Measurements from ENCODE around the gene KRT4. TPM values are rescaled to one million over a fixed set of nuclear protein-coding genes. Genes with fewer than 3 reads are reported as not detected.

The KRT4 gene
- total and polyA plus RNA-seq, 2 donors from 2014 or later: 0.15 TPM; not detected in 1

DNA sequence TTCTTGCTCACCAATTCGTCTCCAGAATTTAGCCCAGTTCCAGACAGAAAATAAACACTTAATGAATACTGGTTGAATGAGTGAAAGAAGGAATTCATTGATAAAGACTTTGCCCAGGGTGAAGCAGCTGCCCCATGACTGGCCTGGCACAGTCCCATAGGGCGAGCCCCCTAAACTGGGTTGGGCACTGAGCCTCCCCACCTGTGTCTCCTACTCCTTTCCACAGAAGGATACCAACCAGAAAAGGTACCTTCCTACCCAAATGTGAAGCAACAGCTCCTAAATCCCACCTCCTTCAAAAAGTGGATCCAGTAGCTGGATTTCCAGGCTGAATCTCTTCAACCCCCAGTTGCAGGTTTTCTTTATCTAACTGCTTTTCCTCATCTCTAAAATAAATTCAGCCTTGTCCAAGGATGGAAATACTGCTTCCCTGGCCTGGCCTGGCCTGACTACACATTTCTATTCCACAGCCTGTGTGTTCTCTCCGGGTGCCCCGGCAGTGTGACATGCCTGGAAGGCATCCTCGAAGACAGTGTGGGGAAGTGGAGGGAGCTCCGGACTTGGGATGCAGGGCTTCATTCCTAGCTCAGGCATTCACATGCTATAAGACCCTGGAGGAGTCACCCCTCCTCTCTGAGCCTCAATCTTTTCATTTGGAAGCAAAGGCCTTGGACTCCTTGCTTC, 25.6 kb downstream of the KRT4 start:
- Histone ChIP-seq H3K9me3 (ENCODE audit: control insufficient read depth in 2 of 3, insufficient read depth in 1 of 3, low read length in 3 of 3) (no peaks in the 10 kb centered on the region), H3K9ac (ENCODE audit: low read length in 3 of 3) (no peak overlapping the region), H3K4me3 (ENCODE audit: low read length in 3 of 3) (no peak overlapping the region), H3K36me3 (ENCODE audit: control insufficient read depth in 2 of 3, insufficient read depth in 3 of 3, low read length in 3 of 3) (no peaks in the 10 kb centered on the region), H3K4me1 (ENCODE audit: control insufficient read depth in 2 of 3, insufficient read depth in 2 of 3, low read depth in 1 of 3, low read length in 3 of 3) (peaks cover 0 to 2% (median 0%) of the 10 kb centered on the region in 3 donors), H3K27me3 (ENCODE audit: control insufficient read depth, insufficient read depth, low read length) (no peaks in the 10 kb centered on the region), H3K27ac (ENCODE audit: low read depth in 2 of 2, low read length in 2 of 2) (no peak overlapping the region)
- FAIRE-seq (no peak), DNase-seq (no peak)
- intact Hi-C loops (cut with DNase I): no loop called here
- TF ChIP-seq, protein P1, sequence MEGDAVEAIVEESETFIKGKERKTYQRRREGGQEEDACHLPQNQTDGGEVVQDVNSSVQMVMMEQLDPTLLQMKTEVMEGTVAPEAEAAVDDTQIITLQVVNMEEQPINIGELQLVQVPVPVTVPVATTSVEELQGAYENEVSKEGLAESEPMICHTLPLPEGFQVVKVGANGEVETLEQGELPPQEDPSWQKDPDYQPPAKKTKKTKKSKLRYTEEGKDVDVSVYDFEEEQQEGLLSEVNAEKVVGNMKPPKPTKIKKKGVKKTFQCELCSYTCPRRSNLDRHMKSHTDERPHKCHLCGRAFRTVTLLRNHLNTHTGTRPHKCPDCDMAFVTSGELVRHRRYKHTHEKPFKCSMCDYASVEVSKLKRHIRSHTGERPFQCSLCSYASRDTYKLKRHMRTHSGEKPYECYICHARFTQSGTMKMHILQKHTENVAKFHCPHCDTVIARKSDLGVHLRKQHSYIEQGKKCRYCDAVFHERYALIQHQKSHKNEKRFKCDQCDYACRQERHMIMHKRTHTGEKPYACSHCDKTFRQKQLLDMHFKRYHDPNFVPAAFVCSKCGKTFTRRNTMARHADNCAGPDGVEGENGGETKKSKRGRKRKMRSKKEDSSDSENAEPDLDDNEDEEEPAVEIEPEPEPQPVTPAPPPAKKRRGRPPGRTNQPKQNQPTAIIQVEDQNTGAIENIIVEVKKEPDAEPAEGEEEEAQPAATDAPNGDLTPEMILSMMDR (IDR thresholded peaks at IDR 0.05; ENCODE audit: borderline replicate concordance, extremely low read depth, insufficient read depth): no peak

DNA sequence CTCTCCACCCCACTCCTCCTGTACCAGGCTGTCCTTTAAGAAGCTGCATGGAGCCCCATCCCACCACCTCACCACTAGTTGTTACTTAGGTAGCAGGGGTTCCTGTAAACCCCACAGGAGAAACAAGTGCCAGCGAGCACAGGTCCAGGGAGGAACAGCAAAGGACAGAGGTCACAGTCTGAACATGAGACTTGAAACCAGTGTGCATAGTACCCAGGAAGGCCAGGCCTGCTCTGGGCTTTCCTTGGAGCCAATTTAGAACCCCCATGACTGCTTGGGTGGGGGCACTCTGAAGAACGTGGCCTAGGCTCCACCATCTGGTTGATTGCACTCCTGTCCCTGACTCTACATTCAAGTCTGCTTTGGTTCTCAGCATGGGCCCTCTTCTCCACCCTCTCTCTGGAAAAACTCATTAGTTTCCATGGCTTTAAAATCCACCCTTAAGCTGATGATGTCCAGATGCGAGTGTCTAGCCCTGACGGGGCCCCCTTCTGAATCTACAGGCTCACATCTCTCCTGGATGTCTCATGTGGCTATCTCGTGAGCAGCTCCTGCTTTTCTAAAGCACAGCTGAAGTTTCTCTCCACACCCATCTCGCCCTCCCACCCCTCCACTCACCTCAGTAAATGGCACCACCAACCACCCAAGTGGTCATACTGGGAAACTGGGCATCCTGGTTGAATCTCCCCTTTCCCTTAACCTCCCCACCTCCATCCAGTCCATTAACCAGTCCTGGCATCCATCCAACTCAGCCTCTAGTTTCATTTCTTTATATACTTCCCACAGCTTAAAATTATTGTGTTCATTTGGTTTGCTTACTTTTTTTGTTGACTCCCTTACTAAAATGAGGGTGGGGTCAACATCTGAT, 26.4 kb downstream of the KRT4 start:
- Histone ChIP-seq H3K27me3 (ENCODE audit: control insufficient read depth, insufficient read depth, low read length) (no peaks in the 10 kb centered on the region), H3K27ac (ENCODE audit: low read depth in 2 of 2, low read length in 2 of 2) (no peak overlapping the region)
- intact Hi-C loops (cut with DNase I): no loop called here

DNA sequence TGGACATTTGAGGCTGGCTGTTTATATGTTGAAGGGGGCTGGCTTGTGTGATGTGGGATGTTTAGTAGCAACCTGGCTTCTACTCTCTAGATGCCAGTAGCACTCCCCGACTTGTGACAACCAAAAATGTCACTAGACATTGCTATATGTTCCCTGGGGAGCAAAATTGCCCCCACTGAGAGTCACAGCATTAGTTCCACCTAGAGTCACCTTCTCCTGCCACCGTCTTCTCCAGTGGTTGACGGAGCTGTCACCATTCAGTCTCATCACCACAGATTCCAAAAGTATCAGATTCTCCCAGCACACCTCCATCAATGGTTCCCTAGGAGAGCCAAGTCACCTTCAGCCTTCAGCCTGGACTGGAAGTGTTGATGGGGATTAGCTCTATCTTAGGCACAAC, 29.0 kb downstream of the KRT4 start:
- DNase-seq (no peak), FAIRE-seq (no peak)
- no peak overlapping the region for H3K27ac ChIP-seq (ENCODE audit: low read depth in 2 of 2, low read length in 2 of 2)
- H3K9me3 ChIP-seq (ENCODE audit: control insufficient read depth in 2 of 3, insufficient read depth in 1 of 3, low read length in 3 of 3): no peaks in the 10 kb centered on the region
- TF ChIP-seq, protein P1 (IDR thresholded peaks at IDR 0.05; ENCODE audit: borderline replicate concordance, extremely low read depth, insufficient read depth): no peak
- no peak overlapping the region for H3K9ac ChIP-seq (ENCODE audit: low read length in 3 of 3)
- H3K27me3 ChIP-seq (ENCODE audit: control insufficient read depth, insufficient read depth, low read length): peaks cover 2% of the 10 kb centered on the region
- no peak overlapping the region for H3K4me3 ChIP-seq (ENCODE audit: low read length in 3 of 3)
- no peaks in the 10 kb centered on the region for H3K4me1 ChIP-seq (ENCODE audit: control insufficient read depth in 2 of 3, insufficient read depth in 2 of 3, low read depth in 1 of 3, low read length in 3 of 3)
- no peaks in the 10 kb centered on the region for H3K36me3 ChIP-seq (ENCODE audit: control insufficient read depth in 2 of 3, insufficient read depth in 3 of 3, low read length in 3 of 3)
- intact Hi-C loops (cut with DNase I): no loop called here

More for the DNA sequence above, 26.4 kb downstream of the KRT4 start:
- FAIRE-seq (no peak), DNase-seq (no peak)
- Histone ChIP-seq H3K9ac (ENCODE audit: low read length in 3 of 3) (no peak overlapping the region), H3K4me3 (ENCODE audit: low read length in 3 of 3) (no peak overlapping the region), H3K9me3 (ENCODE audit: control insufficient read depth in 2 of 3, insufficient read depth in 1 of 3, low read length in 3 of 3) (no peaks in the 10 kb centered on the region), H3K36me3 (ENCODE audit: control insufficient read depth in 2 of 3, insufficient read depth in 3 of 3, low read length in 3 of 3) (no peaks in the 10 kb centered on the region), H3K4me1 (ENCODE audit: control insufficient read depth in 2 of 3, insufficient read depth in 2 of 3, low read depth in 1 of 3, low read length in 3 of 3) (peaks cover 0 to 2% (median 0%) of the 10 kb centered on the region in 3 donors)
- TF ChIP-seq, protein P1 (IDR thresholded peaks at IDR 0.05; ENCODE audit: borderline replicate concordance, extremely low read depth, insufficient read depth): no peak
